ENCODE measurements around the gene CD300LD.
"Not testable (repeated sequence)": the region's sequence is repeated elsewhere in the genome, so short reads cannot be mapped to it uniquely, and the experiment has no call there.

CD300LD gene

GRCh38 chr17:74592087-74592990, at the start of gene CD300LD:
Gene CD300LD, minus strand, starts transcription at chr17:74592283. Its CDS starts 81 bp downstream, at chr17:74592202.
- DNase-seq = no peak

DNA sequence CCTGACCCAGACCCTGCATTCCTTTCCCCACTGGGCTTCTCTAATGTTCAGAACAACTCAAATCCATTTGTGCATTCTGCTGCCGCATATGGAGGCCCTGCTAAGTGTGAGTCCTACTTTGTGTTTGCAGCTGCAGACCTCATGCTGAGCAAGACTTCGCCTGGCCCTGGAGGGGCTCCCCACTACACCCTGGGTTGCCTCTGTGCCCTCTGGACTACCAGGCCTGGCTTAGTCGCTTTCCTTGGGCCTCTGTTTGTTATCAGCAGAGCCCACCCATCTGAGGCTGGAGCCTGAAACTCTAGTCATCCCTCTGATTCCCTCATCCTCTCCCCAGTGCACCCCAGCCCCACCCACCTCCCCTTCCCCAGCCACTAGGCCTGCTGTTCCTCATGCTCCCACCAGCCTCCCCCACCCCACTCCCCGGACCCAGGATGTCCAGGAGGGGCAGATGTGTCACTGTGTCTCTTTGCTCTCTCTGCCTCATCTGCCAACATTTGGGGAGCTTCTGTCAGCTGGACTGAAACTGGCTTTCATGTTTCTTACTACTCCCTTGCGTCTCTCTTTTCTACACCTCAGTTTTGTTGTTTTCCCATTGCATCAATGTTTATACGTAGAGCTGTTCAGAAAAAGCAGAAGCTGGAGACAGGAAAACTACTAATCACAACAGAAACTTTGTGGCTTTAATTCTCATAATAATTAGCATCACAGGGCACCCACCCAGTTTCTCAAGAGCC, 49.3 kb upstream of the CD300LD start:
- DNase-seq = no peak

DNA sequence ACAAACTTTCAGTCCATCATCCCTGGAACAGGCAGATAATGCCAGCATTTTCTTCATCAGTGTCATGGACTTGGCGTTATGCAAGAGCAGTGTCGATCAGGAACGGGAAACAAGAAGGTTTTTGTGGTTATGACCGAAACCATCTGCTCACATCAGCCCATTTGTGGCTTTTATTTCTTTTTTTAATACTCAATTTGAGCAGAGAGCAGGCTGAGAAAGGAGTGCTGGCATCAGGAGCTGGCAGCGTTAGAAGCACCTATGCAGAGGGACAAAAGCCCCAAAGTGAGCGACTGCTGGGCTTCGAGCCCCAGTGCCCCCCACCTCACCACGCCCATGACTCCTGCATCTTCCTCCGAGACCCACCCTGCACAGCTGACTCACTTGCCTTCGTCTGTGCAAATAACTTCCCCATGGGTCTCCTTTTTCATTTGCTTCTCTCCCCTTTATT, 47.6 kb upstream of the CD300LD start:
- DNase-seq = no peak

- DNase-seq = no peak
Measured at GRCh38 chr17:74637926-74638325, 45.8 kb upstream of the CD300LD start.

DNA sequence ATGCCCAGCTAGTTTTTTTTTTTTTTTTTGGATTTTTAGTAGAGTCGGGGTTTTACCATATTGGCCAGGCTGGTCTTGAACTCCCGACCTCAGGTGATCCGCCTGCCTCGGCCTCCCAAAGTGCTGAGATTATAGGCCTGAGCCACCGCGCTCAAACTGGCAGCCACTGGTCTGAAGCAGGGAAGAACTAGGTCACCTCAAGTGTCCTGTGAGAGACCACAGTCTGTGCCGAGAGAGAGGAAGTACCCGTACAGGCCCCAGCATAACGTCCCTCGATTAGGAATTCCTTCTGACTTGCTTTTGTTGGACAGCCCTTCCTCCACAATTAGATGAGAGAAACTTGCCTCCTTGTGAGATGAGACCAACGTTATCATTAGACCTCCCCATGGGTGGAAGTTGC, 45.2 kb upstream of the CD300LD start:
- no peak for DNase-seq

DNA sequence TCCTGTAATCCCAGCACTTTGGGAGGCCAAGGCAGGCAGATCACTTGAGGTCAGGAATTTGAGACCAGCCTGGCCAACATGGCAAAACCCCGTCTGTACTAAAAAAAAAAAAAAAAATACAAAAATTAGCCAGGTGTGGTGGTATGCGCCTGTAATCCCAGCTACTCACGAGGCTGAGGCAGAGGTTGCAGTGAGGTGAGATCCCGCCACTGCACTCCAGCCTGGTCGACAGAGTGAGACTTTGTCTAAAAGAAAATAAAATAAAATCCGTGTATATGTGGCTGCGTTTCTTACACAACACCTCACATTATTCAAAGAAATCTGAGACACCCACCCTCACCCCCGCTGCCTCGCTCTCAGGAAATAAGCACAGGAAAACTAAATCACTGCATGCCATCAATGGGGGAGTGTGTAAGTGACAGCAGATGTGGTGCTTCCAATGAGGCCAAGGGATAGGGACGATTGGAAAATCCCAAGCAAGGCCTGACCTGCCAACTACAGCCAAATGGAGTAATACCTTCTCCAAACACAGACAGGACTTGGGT, 44.5 kb upstream of the CD300LD start:
- DNase-seq = not testable (repeated sequence)

DNA sequence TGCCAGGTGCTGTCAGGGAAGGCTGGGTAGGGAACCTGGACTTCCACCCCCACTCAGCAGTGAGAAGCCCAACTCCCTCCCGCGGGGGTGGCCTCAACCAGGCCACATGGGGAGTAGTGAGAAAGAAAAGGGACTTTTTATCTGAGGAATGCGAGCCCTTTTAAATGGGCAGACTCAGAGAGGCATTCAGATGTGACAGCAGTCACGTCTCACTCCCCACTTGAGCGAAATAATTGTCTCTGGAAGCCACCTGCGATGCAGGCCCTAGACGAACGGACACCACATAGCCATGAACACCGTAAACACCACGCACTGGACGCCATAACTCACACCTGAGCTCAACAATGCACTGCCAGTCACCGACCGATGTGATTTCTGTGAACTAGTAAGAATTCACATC, 43.3 kb upstream of the CD300LD start:
- DNase-seq = no peak

GRCh38 chr17:74633326-74633725, 41.2 kb upstream of the CD300LD start:
- DNase-seq = no peak

- no peak for DNase-seq
Measured at GRCh38 chr17:74632617-74633016, 40.5 kb upstream of the CD300LD start.

DNA sequence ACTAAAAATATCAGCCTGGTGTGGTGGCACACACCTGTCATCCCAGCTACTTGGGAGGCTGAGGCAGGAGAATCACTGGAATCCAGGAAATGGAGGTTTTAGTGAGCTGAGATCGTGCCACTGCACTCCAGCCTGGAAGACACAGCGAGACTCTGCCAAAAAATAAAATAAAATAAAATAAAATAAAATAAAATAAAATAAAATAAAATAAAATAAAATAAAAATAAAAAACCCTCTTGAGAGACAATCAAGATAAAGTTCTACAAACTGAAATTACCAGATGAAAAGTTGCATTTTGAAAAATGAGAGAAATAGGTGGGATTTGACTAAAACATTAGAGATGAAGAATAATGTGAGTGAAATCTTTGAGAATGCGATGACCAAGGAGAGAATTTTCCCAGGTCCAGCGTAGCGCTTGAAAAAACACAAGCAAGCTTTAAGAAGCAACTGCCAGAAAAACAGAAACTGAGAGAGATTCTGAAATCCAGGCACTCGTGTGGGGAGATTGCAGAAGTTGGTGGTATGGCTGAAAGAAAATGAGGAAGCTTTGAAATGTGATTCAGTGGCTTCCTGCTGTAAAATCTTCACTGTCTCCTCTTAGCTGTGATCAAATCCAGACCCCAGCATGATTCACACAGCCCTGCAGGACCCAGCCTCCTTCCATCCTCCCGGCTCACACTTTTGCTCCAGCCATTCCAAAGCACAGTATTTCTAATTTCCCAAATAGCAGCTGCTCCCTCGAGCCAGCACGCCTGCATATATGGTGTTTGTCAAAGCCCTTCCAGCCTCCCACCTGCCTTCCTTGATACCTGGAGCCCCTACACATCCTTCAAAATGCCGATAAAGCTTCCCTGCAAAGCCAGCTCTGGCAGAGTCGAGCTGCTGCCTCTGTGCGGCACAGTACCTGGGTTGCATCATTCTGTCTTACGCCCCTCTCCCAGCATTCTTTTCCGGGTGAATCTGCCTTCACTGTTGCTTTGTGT, 39.7 kb upstream of the CD300LD start:
- no peak for DNase-seq

DNA sequence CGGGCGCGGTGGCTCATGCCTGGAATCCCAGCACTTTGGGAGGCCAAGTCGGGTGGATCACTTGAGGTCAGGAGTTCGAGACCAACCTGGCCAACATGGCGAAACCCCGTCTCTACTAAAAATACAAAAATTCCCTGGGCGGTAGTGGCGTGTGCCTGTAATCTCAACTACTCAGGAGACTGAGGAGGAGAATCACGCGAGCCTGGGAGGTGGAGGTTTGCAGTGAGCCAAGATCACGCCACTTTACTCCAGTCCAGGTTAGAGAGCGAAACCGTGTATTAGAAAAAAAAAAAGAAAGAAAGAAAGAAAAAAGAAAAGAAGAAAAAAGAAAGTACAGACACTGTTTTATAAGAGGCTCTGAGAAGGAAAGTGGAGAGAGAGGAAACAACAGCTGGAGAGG, 38.2 kb upstream of the CD300LD start:
- not testable (repeated sequence) for DNase-seq

DNA sequence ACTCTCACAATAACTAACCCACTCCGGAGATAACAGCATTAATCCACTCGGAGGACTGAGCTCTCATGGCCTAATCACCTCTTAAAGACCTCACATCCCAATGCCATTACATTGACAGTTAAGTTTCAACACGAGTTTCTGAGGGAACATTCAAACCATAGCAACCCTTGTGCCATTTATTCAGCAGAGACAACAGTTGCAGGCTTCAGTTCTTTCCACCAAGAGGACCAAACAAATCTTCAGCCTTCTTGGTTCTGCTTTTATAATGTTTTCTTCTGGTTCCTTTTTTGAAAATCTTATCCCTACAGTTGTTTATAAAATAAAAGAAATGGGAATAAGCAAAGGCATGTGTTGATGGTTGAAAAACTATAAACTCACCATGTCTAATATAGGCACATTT, 33.6 kb upstream of the CD300LD start:
- no peak for DNase-seq

GRCh38 chr17:74624131-74624530, 32.0 kb upstream of the CD300LD start:
- DNase-seq = no peak

GRCh38 chr17:74623693-74624093, 31.6 kb upstream of the CD300LD start, which contains the start of gene CD300E:
Gene CD300E, minus strand, starts transcription at chr17:74623738. Its CDS starts 117 bp downstream, at chr17:74623621.
- DNase-seq = no peak

DNA sequence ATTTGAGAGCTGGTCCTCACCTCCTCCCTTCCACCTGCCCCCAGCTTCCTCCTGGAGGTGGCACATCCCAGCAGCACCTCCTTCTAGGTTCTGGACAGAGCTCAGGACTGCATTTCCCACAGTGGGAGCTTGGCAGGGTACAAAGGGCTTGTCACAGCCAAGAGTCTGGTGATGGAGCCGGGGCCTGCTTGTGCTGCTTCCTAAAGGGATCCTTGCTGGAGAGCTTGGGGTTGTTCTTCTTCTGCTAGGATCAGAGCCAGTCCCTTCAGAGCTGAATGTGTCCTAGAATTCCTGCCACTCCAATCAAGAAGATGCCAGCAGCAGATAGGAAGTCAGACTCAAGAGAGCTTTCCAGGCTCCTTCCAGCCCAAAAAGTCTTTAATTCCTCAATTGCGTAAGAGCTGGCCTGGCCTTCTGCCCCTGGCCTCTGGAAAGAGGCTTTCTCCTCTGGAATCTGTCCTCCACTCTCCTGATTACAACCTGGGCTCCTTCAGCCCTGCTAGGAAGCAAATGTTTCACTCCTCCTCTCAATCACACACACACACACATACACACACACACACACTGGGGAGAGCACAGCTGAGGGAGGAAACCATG, 27.1 kb upstream of the CD300LD start:
- no peak for DNase-seq

GRCh38 chr17:74618451-74618850, 26.4 kb upstream of the CD300LD start:
- DNase-seq = no peak

- DNase-seq = no peak
Measured at GRCh38 chr17:74616696-74617095, 24.6 kb upstream of the CD300LD start.

- DNase-seq = no peak
Measured at GRCh38 chr17:74612046-74612445, 20.0 kb upstream of the CD300LD start.

- DNase-seq = no peak
Measured at GRCh38 chr17:74610108-74610507, 18.0 kb upstream of the CD300LD start.

DNA sequence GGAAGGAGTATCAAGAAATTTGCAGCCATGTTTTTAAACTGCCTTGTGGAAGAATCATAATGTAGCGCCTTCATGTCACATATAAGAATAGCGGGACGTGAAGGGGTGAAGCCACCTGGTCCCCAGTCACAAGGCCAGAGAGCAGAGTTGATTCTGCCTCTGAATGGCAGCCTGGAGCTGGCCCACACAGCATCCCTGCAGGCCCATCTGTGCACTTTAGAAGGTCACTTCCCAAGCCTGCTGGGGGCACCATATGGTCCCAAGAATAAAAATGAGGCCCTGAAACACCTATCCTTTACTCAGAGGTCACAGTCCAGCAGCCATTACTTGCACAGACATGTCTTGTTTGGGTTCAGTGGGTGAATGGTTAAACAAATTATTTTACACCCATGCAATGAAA, 16.4 kb upstream of the CD300LD start:
- DNase-seq = no peak

DNA sequence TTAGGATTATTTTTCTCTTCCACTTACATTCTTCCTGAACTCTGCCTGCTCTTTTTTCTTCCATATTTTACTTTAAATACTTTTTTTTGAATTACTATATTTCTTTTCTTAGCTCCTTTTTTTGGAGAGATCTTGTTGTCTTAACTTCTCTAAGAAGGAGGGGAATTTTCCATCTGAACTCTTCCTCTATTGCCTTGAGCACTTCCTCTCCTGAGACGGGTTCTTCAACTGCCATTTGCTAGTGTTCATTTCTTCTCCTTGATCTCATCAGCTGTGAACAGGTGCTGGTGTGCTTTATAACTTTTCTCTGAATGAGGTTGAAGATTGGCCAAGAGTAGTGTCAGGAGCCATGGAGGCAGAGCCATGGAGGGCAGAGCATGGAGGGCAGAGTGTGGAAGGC, 15.1 kb upstream of the CD300LD start:
- DNase-seq = no peak

DNA sequence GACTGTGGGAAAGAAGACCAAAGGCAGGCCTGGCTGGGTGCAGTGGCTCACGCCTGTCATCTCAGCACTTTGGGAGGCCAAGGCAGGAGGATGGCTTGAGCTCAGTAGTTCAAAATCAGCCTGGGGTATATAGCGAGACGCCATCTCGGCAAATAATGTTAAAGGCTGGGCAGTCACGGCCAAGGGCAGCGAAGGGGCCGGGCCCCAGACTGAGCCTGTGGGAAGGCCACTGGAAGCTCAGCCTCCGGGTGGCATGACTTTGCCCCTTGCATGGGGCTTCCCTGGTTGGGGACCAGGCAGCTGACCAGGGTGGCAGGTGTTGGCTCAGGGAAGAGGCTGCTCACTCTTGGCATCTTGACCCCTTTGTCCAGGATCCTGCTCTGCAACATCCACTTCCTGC, 14.0 kb upstream of the CD300LD start:
- DNase-seq = no peak
